Adrenal gland (tissue), 5 donors: ENCODE data around the gene NR2F2.

Experiments used
- CTCF ChIP-seq, 6 experiments: fragments of 450-650 bp in 4 of 6; fragments of 200-600 bp in 2 of 6; sonication (generic) in 1 of 6; IDR thresholded peaks; 1 replicate in 5 of 6; 2 replicates in 1 of 6; pipeline versions ENCODE4 v1.5.1 to v1.8.0; 2016 to 2021; ENCODE audit warnings: antibody characterized with exemption in 6 of 6, mild to moderate bottlenecking in 2 of 6, moderate library complexity in 1 of 6
- POLR2A ChIP-seq, 2 donors: fragments of 450-650 bp; IDR thresholded peaks; one replicate each; pipeline ENCODE4 v1.6.1; 2017; ENCODE audit warnings: antibody characterized with exemption in 2 of 2, mild to moderate bottlenecking in 2 of 2, moderate library complexity in 1 of 2
- donor health status: DM: no; HTN: no; CAD: no.

- no peak for TF ChIP-seq CTCF (IDR thresholded peaks at IDR 0.05)
- no peak for TF ChIP-seq POLR2A (IDR thresholded peaks at IDR 0.05)
Measured at GRCh38 chr15:96292635-96293034, 37.9 kb upstream of the NR2F2 start.
